WTC11 (cell line): ENCODE results near the gene NAXE.

Source experiments
- CTCF ChIP-seq: fragments of 200-600 bp; IDR thresholded peaks from 2 replicates; pipeline ENCODE4 v1.8.0; 2022; ENCODE audit warnings: antibody characterized with exemption
- FOXJ3 ChIP-seq: sonication (generic); formaldehyde crosslinking; IDR thresholded peaks from 2 replicates; pipeline ENCODE4 v1.9.0; 2021; ENCODE audit warnings: missing genetic modification reagents, mild to moderate bottlenecking, borderline replicate concordance
- FOXP1 ChIP-seq: sonication (generic); formaldehyde crosslinking; IDR thresholded peaks from 2 replicates; pipeline ENCODE4 v1.8.0; 2022; ENCODE audit warnings: missing genetic modification reagents, mild to moderate bottlenecking, moderate library complexity, borderline replicate concordance
- JUN ChIP-seq: sonication (generic); formaldehyde crosslinking; IDR thresholded peaks from 2 replicates; pipeline ENCODE4 v1.8.0; 2023; ENCODE audit warnings: mild to moderate bottlenecking, missing genetic modification reagents
- MXD4 ChIP-seq: fragments of 250-450 bp; sonication (Bioruptor Pico); IDR thresholded peaks from 2 replicates; pipeline ENCODE4 v1.8.0; 2021; ENCODE audit warnings: mild to moderate bottlenecking, moderate library complexity, borderline replicate concordance
- NFE2L1 ChIP-seq: sonication (generic); formaldehyde crosslinking; IDR thresholded peaks from 2 replicates; pipeline ENCODE4 v1.8.1; 2023; ENCODE audit warnings: missing genetic modification reagents
- ZNF317 ChIP-seq: sonication (generic); formaldehyde crosslinking; IDR thresholded peaks from 2 replicates; pipeline ENCODE4 v1.8.1; 2023; ENCODE audit warnings: low read depth, mild to moderate bottlenecking, moderate library complexity, missing genetic modification reagents, borderline replicate concordance
- ZSCAN18 ChIP-seq: fragments of 250-450 bp; sonication (Bioruptor Pico); IDR thresholded peaks from 2 replicates; pipeline ENCODE4 v2.1.2; 2022; ENCODE audit warnings: mild to moderate bottlenecking, moderate library complexity
- TF ChIP-seq, protein P1 (sequence below): sonication (generic); formaldehyde crosslinking; IDR thresholded peaks from 2 replicates; pipeline ENCODE4 v1.8.1; 2023; ENCODE audit warnings: mild to moderate bottlenecking, missing genetic modification reagents, moderate library complexity
- TF ChIP-seq, protein P2 (sequence below): sonication (generic); formaldehyde crosslinking; IDR thresholded peaks from 2 replicates; pipeline ENCODE4 v1.8.1; 2022; ENCODE audit warnings: low read depth, mild to moderate bottlenecking, moderate library complexity, missing genetic modification reagents, borderline replicate concordance
- TF ChIP-seq, protein P3 (sequence below): sonication (generic); formaldehyde crosslinking; IDR thresholded peaks from 2 replicates; pipeline ENCODE4 v1.8.0; 2022; ENCODE audit warnings: mild to moderate bottlenecking, missing genetic modification reagents

DNA sequence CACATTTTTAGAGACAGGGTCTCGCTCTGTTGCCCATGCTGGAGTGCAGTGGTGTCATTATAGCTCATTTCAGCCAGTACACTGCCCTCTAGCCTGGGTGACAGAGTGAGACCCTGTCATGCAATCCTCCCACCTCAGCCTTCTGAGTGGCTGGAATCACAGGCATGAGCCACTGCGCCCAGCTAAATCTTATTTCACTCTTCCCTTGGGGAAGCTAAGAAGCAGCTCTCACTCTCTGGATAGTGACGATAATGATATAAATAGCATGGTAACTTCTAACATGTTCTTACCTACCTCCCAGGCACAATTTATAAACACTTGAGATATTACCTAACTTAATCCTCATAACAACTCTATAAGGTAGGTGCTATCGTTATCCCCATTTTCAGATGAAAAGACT, 44.1 kb upstream of the NAXE start:
- TF ChIP-seq, protein P1, sequence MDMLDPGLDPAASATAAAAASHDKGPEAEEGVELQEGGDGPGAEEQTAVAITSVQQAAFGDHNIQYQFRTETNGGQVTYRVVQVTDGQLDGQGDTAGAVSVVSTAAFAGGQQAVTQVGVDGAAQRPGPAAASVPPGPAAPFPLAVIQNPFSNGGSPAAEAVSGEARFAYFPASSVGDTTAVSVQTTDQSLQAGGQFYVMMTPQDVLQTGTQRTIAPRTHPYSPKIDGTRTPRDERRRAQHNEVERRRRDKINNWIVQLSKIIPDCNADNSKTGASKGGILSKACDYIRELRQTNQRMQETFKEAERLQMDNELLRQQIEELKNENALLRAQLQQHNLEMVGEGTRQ (CRISPR knock-in tag): no peak
- TF ChIP-seq CTCF (no peak), ZSCAN18 (CRISPR knock-in tag) (no peak), FOXP1 (CRISPR knock-in tag) (no peak), NFE2L1 (CRISPR knock-in tag) (no peak), MXD4 (CRISPR knock-in tag) (no peak), FOXJ3 (CRISPR knock-in tag) (no peak), ZNF317 (CRISPR knock-in tag) (no peak), JUN (CRISPR knock-in tag) (no peak)
- TF ChIP-seq, protein P2, sequence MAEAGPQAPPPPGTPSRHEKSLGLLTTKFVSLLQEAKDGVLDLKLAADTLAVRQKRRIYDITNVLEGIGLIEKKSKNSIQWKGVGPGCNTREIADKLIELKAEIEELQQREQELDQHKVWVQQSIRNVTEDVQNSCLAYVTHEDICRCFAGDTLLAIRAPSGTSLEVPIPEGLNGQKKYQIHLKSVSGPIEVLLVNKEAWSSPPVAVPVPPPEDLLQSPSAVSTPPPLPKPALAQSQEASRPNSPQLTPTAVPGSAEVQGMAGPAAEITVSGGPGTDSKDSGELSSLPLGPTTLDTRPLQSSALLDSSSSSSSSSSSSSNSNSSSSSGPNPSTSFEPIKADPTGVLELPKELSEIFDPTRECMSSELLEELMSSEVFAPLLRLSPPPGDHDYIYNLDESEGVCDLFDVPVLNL (CRISPR knock-in tag): no peak
- TF ChIP-seq, protein P3, sequence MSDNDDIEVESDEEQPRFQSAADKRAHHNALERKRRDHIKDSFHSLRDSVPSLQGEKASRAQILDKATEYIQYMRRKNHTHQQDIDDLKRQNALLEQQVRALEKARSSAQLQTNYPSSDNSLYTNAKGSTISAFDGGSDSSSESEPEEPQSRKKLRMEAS (CRISPR knock-in tag): no peak
